Naive B cell (primary cell): Measurements from ENCODE around the gene TRAPPC11. TPM values are rescaled to one million over a fixed set of nuclear protein-coding genes. Genes with fewer than 3 reads are reported as not detected.
A peak's percentile ranks its signal among the peaks of the same experiment; 100 is the strongest.

Source experiments
- ATAC-seq, 2 donors: fragments of 150-1000 bp; cut with Tn5 transposase; 2 replicates each; pipeline ENCODE4 v1.10.0; 2021; ENCODE audit warnings: low read depth in 2 of 2, mild to moderate bottlenecking in 2 of 2, moderate library complexity in 2 of 2
- DNase-seq: peaks from one replicate; pipeline ENCODE4 v3.0.0; 2022
- H3K27ac Mint-ChIP-seq, 6 donors: one replicate each; pipeline ENCODE4 v1.8.0; 2020 to 2022; ENCODE audit warnings: mild to moderate bottlenecking in 6 of 6, mixed read lengths in 6 of 6, moderate library complexity in 5 of 6, inconsistent platforms in 2 of 6
- H3K27me3 Mint-ChIP-seq, 3 donors: one replicate each; pipeline ENCODE4 v1.8.0; 2021 to 2022; ENCODE audit warnings: mixed read lengths in 3 of 3, mild to moderate bottlenecking in 1 of 3
- H3K36me3 Mint-ChIP-seq, 2 donors: one replicate each; pipeline ENCODE4 v1.8.0; 2020 to 2022; ENCODE audit warnings: mixed read lengths in 2 of 2, inconsistent platforms in 1 of 2, mild to moderate bottlenecking in 1 of 2
- H3K4me1 Mint-ChIP-seq, 3 donors: one replicate each; pipeline ENCODE4 v1.8.0; 2020 to 2022; ENCODE audit warnings: mixed read lengths in 3 of 3, inconsistent platforms in 1 of 3, mild to moderate bottlenecking in 1 of 3, moderate library complexity in 1 of 3
- H3K4me3 Mint-ChIP-seq, 8 donors: one replicate each; pipeline ENCODE4 v1.8.0; 2020 to 2022; ENCODE audit warnings: mild to moderate bottlenecking in 8 of 8, mixed read lengths in 8 of 8, moderate library complexity in 8 of 8, inconsistent platforms in 2 of 8
- H3K9me3 Mint-ChIP-seq, 7 donors: one replicate each; pipeline ENCODE4 v1.8.0; 2020 to 2022; ENCODE audit warnings: mixed read lengths in 7 of 7, mild to moderate bottlenecking in 5 of 7, inconsistent platforms in 2 of 7, moderate library complexity in 1 of 7
- polyA plus RNA-seq, 6 donors: library from polyadenylated mRNA; unstranded; fragments of 300-500 nt; fragmentation: Illumina TruSeq; gene quantifications; one replicate each; pipeline ENCODE4 v1.2.3, GENCODE V29; 2021; ENCODE audit warnings: low read depth in 6 of 6

TRAPPC11 gene
- polyA plus RNA-seq, 6 donors from 2014 or later: 12.1 to 26.1 (median 17.2) TPM

DNA sequence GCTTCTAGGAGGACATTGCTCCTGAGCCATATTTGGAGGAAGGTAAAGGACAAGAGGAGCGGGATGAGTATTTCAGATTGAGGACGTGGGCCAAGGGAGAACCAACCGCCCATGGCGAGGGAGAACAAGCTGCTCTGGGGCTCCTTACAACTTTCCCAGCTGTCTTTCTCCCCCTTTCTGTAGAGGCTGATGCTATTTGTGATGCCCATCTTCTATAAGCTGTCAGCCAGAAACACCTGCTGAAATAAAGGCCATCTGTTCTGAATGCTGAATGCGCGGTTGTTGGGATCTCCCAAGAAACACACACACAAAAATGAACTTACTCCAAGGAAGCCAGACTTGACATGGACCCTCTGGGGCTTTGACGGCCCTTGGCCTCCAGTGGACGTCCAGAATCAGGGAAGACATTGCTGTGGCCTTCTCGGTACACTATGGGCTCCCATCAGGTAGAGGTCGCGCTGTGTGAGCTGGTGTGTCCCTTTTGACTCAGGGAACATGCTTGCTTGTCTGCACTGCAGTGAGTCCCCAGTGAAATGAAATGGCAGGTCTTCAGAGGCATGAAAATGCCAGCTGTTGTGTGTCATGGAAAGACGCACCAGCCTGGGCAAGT lies 31.0 kb upstream of the TRAPPC11 start:
- Mint-ChIP-seq H3K27me3 (peaks cover 0 to 4% (median 0%) of the 10 kb centered on the region in 3 donors), H3K9me3 (no peaks in the 10 kb centered on the region), H3K4me3 (no peak overlapping the region), H3K36me3 (no peaks in the 10 kb centered on the region), H3K27ac (no peak overlapping the region), H3K4me1 (no peaks in the 10 kb centered on the region)
- DNase-seq: no peak
- ATAC-seq: no peak

DNA sequence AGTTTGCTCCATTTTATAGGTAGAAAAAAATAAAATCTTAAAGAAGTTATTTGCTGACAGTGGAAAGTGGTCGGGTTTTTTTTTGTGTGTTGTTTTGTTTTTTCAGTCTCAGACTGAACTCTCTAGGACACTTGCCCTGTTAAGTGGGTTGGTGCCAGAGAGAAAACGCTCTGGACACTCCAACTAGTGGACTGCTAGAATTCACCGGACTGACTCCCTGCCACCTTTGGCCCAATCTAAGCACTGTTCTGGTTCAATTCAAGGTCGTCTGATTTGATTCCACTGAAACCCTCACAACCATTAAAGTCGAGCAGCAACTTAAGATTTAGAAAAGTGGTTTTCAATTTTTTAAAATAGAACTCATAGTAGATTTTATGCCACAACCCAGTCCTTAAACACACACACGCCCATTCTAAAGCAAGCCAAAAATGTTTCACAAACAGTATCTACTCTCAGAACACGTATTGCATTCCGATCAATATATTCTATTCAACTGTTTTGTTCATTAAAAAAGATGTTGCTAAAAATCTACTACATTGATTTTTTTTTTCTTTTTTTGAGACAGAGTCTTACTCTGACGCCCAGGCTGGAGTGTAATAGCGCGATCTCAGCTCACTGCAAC lies 27.4 kb upstream of the TRAPPC11 start:
- DNase-seq (no peak), ATAC-seq (no peak)
- H3K36me3 Mint-ChIP-seq: no peaks in the 10 kb centered on the region
- H3K9me3 Mint-ChIP-seq: no peaks in the 10 kb centered on the region
- H3K4me1 Mint-ChIP-seq: no peaks in the 10 kb centered on the region
- peak overlapping the region in 1 of 6 donors; percentile 30 for H3K27ac Mint-ChIP-seq
- H3K4me3 Mint-ChIP-seq: no peak overlapping the region
- peaks cover 0 to 4% (median 0%) of the 10 kb centered on the region in 3 donors for H3K27me3 Mint-ChIP-seq

- Mint-ChIP-seq H3K36me3 (no peaks in the 10 kb centered on the region), H3K4me1 (no peaks in the 10 kb centered on the region), H3K27me3 (peaks cover 0 to 2% (median 0%) of the 10 kb centered on the region in 3 donors), H3K27ac (no peak overlapping the region), H3K4me3 (no peak overlapping the region), H3K9me3 (no peaks in the 10 kb centered on the region)
- no peak for ATAC-seq
- no peak for DNase-seq
Measured at GRCh38 chr4:183632689-183633088, 26.4 kb upstream of the TRAPPC11 start.

GRCh38 chr4:183633476-183634400 lies 25.4 kb upstream of the TRAPPC11 start:
- no peaks in the 10 kb centered on the region for H3K9me3 Mint-ChIP-seq
- H3K27me3 Mint-ChIP-seq: no peaks in the 10 kb centered on the region
- no peak overlapping the region for H3K27ac Mint-ChIP-seq
- no peaks in the 10 kb centered on the region for H3K36me3 Mint-ChIP-seq
- H3K4me3 Mint-ChIP-seq: no peak overlapping the region
- DNase-seq (no peak), ATAC-seq (no peak)
- no peaks in the 10 kb centered on the region for H3K4me1 Mint-ChIP-seq

DNA sequence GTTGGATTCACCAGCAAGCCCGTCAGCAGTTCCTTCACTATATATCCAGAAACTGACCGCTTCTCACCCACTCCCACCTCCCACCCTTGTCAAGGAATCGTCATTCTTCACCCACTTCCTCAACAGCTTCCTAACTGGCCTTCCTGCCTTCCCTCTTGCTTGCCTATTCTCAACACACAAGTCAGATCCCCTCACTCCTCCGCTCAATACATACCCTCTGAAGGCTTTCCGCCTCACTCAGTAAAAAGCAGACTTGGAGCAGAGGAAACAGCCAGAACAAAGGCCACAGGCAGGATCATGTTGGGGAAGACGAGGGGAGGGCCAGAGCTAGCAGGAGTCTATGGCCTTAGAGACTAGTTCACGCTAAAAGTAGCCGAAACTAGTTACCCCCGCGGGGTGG lies 23.8 kb upstream of the TRAPPC11 start:
- Mint-ChIP-seq H3K9me3 (no peaks in the 10 kb centered on the region), H3K27ac (no peak overlapping the region), H3K27me3 (no peaks in the 10 kb centered on the region), H3K4me3 (no peak overlapping the region), H3K36me3 (no peaks in the 10 kb centered on the region), H3K4me1 (no peaks in the 10 kb centered on the region)
- no peak for DNase-seq
- ATAC-seq: no peak

- Mint-ChIP-seq H3K4me3 (no peak overlapping the region), H3K27ac (no peak overlapping the region), H3K9me3 (no peaks in the 10 kb centered on the region), H3K27me3 (no peaks in the 10 kb centered on the region), H3K36me3 (no peaks in the 10 kb centered on the region), H3K4me1 (no peaks in the 10 kb centered on the region)
- ATAC-seq (no peak), DNase-seq (no peak)
Measured at GRCh38 chr4:183635741-183636140, 23.4 kb upstream of the TRAPPC11 start.

DNA sequence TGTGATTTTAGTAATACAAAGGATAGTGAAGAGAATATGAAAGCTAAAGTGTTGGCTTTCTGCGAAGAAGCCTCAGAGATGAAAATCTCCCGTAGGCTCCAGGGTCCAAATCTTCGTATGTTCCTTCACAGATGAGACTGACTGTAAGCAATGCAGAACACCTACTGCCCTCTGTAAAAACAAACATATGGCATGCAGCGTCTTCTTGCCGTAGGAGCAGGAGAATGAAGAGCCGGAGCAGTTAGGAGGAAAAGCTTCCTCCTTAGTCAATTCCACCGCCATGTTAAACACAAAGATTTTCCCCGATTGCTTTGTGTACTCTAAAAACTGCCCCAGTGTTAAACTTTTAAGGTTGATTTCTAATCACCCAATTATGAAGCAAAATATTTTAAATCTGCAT lies 22.6 kb upstream of the TRAPPC11 start:
- no peaks in the 10 kb centered on the region for H3K4me1 Mint-ChIP-seq
- ATAC-seq (no peak), DNase-seq (no peak)
- no peaks in the 10 kb centered on the region for H3K27me3 Mint-ChIP-seq
- no peaks in the 10 kb centered on the region for H3K36me3 Mint-ChIP-seq
- no peaks in the 10 kb centered on the region for H3K9me3 Mint-ChIP-seq
- peak overlapping the region in 1 of 8 donors; percentile 35 for H3K4me3 Mint-ChIP-seq
- H3K27ac Mint-ChIP-seq: no peak overlapping the region

DNA sequence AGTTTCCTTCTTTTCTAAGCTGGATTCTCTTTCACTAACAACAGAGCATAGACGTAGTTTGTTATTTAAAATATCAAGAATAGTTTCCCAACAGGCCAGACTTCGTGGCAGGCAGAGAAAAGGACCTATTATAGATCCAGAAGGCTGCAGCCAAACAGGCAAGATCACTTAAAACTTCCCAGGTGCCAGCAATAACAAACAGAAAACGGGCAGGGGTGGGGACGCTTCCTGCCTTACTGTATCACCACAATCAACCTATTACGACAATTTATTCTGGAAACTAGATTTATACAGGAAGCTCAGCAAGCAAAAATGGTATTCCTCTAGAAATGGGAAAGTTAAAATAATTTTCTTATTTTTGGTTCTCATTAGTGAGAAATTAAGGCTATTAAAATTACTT lies 22.2 kb upstream of the TRAPPC11 start:
- ATAC-seq: no peak
- DNase-seq: no peak
- H3K27me3 Mint-ChIP-seq: no peaks in the 10 kb centered on the region
- no peaks in the 10 kb centered on the region for H3K9me3 Mint-ChIP-seq
- peak overlapping the region in 1 of 8 donors; percentile 35 for H3K4me3 Mint-ChIP-seq
- H3K27ac Mint-ChIP-seq: no peak overlapping the region
- H3K4me1 Mint-ChIP-seq: no peaks in the 10 kb centered on the region
- H3K36me3 Mint-ChIP-seq: no peaks in the 10 kb centered on the region

GRCh38 chr4:183637461-183637860 lies 21.6 kb upstream of the TRAPPC11 start:
- H3K9me3 Mint-ChIP-seq: no peaks in the 10 kb centered on the region
- no peak overlapping the region for H3K27ac Mint-ChIP-seq
- DNase-seq (no peak), ATAC-seq (no peak)
- no peaks in the 10 kb centered on the region for H3K27me3 Mint-ChIP-seq
- no peaks in the 10 kb centered on the region for H3K4me1 Mint-ChIP-seq
- no peak overlapping the region for H3K4me3 Mint-ChIP-seq
- no peaks in the 10 kb centered on the region for H3K36me3 Mint-ChIP-seq

DNA sequence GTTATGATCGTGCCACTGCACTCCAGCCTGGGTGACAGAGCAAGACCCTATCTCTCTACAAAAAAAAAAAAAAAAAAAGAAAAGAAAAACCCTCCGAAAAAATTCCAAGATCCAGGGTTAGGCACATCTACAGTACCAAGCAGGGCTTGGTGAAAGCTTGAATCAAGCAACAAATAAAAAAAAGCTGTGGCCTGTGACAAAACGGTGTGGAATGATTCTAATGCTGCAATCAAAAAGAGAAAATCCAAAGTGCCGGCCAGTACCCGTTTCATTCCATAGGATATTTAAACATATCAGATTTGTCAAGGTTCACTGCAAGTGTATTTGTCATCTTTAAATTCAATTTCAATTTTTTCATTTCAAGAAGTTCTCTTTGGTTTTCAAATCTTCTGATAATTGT lies 20.7 kb upstream of the TRAPPC11 start:
- no peaks in the 10 kb centered on the region for H3K36me3 Mint-ChIP-seq

GRCh38 chr4:183639291-183639690 lies 19.8 kb upstream of the TRAPPC11 start:
- Mint-ChIP-seq H3K27me3 (no peaks in the 10 kb centered on the region), H3K36me3 (peaks cover 5% of the 10 kb centered on the region in 2 donors), H3K9me3 (no peaks in the 10 kb centered on the region)

More for the DNA sequence above, 20.7 kb upstream of the TRAPPC11 start:
- H3K4me1 Mint-ChIP-seq: no peaks in the 10 kb centered on the region
- ATAC-seq (no peak), DNase-seq (no peak)
- no peak overlapping the region for H3K4me3 Mint-ChIP-seq
- H3K9me3 Mint-ChIP-seq: no peaks in the 10 kb centered on the region
- no peaks in the 10 kb centered on the region for H3K27me3 Mint-ChIP-seq
- H3K27ac Mint-ChIP-seq: no peak overlapping the region

DNA sequence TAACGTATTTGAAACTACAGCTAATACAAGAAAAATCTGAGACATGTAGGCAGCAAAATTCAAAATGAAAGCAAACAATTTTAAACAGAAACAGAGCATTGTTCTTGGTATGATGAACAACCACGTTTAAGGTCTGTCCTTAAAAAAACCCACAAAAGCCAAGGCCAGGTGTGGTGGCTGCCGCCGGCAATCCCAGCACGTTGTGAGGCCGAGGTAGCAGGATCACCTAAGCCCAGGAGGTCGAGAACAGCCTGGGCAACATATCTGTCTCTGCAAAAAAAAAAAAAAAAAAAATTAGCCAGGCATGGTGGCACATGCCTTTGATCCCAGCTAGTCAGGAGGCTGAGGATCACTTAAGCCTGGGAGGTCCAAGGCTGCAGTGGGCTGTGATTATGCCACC lies 13.8 kb upstream of the TRAPPC11 start:
- Mint-ChIP-seq H3K4me3 (no peak overlapping the region), H3K36me3 (peaks cover 5 to 8% of the 10 kb centered on the region in 2 donors), H3K4me1 (no peaks in the 10 kb centered on the region), H3K9me3 (no peaks in the 10 kb centered on the region), H3K27ac (no peak overlapping the region), H3K27me3 (no peaks in the 10 kb centered on the region)
- no peak for ATAC-seq
- DNase-seq: no peak

More at GRCh38 chr4:183639291-183639690, 19.8 kb upstream of the TRAPPC11 start:
- no peak overlapping the region for H3K4me3 Mint-ChIP-seq
- DNase-seq (no peak), ATAC-seq (no peak)
- no peaks in the 10 kb centered on the region for H3K4me1 Mint-ChIP-seq
- no peak overlapping the region for H3K27ac Mint-ChIP-seq

DNA sequence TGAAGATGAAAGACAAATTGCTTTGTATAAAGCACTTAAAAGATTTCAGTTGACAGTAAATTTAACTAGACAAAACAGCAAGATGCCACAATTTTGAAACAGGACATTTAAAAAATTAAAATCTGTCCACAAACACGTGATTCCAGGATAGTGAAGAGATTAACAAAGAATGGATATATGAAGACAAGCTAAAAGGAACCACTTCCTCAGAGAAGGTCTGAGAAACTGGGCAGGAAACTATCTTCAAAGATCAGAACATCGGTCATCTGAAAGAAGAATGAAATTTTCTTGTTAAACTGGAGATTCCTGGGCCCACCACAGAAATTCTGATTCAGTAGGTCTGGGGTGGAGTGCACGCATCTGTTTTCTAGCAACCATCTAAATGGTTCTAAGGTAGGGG lies 1.5 kb upstream of the TRAPPC11 start:
- Mint-ChIP-seq H3K27ac (peak overlapping the region in 5 of 6 donors; percentile 5 to 99 (median 34)), H3K4me1 (peaks cover 24 to 36% (median 29%) of the 10 kb centered on the region in 3 donors)
- no peak for ATAC-seq

More for the DNA sequence above, 1.5 kb upstream of the TRAPPC11 start:
- Mint-ChIP-seq H3K36me3 (peaks cover 7 to 20% of the 10 kb centered on the region in 2 donors), H3K27me3 (no peaks in the 10 kb centered on the region), H3K4me3 (peak overlapping the region in 7 of 8 donors; percentile 83 to 97 (median 96)), H3K9me3 (no peaks in the 10 kb centered on the region)
- DNase-seq: no peak
